Regular cardiac myocyte (primary cell): Measurements from ENCODE around the gene PDIK1L. TPM values are rescaled to one million over a fixed set of nuclear protein-coding genes. Genes with fewer than 3 reads are reported as not detected.

Source experiments
- total RNA-seq: library from RNA; depleted of rRNA; stranded (reverse); fragments of >200 nt; gene quantifications from 2 replicates; pipeline ENCODE4 v1.2.3, GENCODE V29; 2014

Gene PDIK1L
- 4.2 and 4.6 TPM in 2 replicates for total RNA-seq

GRCh38 chr1:26111530-26112406 is at the start of gene PDIK1L:
Gene PDIK1L, plus strand, starts transcription at chr1:26111824. Its CDS starts 2,485 bp downstream, at chr1:26114309.

DNA sequence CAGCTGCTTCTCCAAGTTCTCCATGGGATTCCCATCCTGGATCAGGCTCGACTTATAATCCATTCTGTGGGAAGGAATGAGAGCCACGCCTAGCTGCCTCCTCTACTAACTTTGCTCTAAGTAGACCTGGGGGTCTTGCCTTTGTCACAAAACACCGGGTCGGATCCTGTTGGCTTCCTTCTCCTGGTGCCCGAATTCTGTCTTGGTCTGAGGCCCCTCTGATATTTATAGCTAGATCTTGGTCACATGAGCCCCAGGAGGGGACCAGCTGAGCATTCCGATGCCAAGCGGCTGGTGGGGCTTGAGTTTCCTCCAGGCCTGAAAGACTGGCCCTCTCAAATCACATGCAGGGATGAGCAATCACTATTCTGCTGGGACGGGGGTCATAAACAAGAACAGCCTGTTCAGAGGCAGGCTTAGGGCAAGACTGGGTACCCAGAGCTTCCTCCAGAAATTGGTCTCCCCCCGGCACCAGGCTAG is 44.2 kb upstream of the PDIK1L start, which contains the start of gene TRIM63:
TSS of gene TRIM63 (minus strand) at position 199 of the 480 bp plus-strand sequence. CDS start at position 63, 136 bp downstream.

GRCh38 chr1:26158908-26159742 is 47.5 kb downstream of the PDIK1L start, which contains the start of gene FAM110D:
Gene FAM110D, plus strand, starts transcription at chr1:26159079. Its CDS starts 2,213 bp downstream, at chr1:26161292.

GRCh38 chr1:26168410-26169197 is 57.0 kb downstream of the PDIK1L start, which contains the start of gene C1orf232:
Gene C1orf232, minus strand, starts transcription at chr1:26168963. Its CDS starts 464 bp downstream, at chr1:26168499.

GRCh38 chr1:26169669-26170471 is 58.2 kb downstream of the PDIK1L start, which contains the start of gene ZNF593:
Gene ZNF593, plus strand, starts transcription at chr1:26169908. Its CDS starts 76 bp downstream, at chr1:26169984.

DNA sequence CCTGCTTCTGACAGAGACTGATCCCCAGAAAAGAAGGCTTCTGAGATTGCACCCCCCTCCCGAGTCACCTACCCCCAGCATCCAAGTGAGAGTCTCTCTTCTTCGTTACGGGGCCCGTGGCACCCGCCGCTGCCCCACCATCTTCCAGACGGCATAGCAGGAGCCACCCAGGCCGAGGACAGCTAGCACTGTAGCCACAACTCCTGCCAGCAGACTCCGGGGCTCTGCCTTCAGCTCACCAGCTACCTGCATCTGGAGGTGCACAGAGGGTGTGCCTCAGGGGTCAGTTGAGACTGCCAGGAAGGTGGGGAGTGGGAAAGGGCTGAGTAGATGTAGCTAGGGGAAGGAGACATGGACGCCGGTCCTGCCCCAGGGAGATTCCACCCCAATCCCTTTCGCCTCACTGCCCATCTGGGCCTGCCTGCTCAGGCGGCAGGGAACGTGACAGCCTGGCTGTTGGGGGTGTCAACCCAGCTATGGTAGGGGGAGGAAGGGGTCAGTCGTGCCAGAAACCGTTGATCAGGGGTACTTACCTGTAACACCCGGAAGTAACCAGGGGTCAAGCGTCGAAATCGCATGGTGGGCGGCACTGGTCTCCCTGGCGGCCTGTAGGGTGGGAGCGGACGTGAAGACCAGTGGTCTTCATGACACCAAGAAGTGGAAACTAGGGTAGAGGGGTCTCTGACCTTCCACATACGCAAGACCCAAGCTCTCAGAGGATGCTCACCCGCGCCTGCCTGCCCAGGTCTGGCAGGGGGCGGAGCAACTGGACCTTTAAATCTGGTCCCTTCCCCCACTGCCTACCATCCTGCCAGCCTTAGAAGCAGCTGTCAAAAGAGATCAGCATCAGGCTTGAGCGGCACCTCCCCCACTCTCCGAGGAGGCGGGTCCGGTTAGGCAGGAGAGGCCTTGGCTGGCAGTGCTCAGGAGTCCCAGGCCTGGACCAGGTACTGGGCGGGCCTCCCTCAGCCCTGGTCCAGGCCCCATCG is 59.8 kb downstream of the PDIK1L start, which contains the start of gene ZNF593OS:
TSS of gene ZNF593OS (minus strand) at position 749 of the 989 bp plus-strand sequence. CDS start at position 578, 171 bp downstream.

Other genes starting within 250 kb of the PDIK1L start
- 9.8 and 13.2 TPM in 2 replicates for gene PAQR7, start 236.1 kb upstream of the PDIK1L start, total RNA-seq
- gene STMN1, start 205.4 kb upstream of the PDIK1L start, total RNA-seq = 21.4 and 123 TPM in 2 replicates
- 9.0 and 11.1 TPM in 2 replicates for gene PAFAH2, start 113.8 kb upstream of the PDIK1L start, total RNA-seq
- 0.56 and 0.58 TPM in 2 replicates for gene EXTL1, start 90.0 kb upstream of the PDIK1L start, total RNA-seq
- not detected in 2 replicates for gene SLC30A2, start 65.7 kb upstream of the PDIK1L start, total RNA-seq
- gene TRIM63, start 44.2 kb upstream of the PDIK1L start, total RNA-seq = under 0.01 TPM in 1 of 2 replicates, not detected in the other
- under 0.01 TPM in 1 of 2 replicates, not detected in the other for gene FAM110D, start 47.3 kb downstream of the PDIK1L start, total RNA-seq
- not detected in 2 replicates for gene C1orf232, start 57.1 kb downstream of the PDIK1L start, total RNA-seq
- gene ZNF593, start 58.1 kb downstream of the PDIK1L start, total RNA-seq = 22.0 and 47.4 TPM in 2 replicates
- 0.28 TPM in 1 of 2 replicates, not detected in the other for gene ZNF593OS, start 60.0 kb downstream of the PDIK1L start, total RNA-seq
- gene CNKSR1, start 65.7 kb downstream of the PDIK1L start, total RNA-seq = 0.19 and 0.85 TPM in 2 replicates
- not detected in 2 replicates for gene CATSPER4, start 78.8 kb downstream of the PDIK1L start, total RNA-seq
- gene CEP85, start 122.4 kb downstream of the PDIK1L start, total RNA-seq = 7.3 and 11.1 TPM in 2 replicates
- 20.9 and 22.8 TPM in 2 replicates for gene SH3BGRL3, start 168.3 kb downstream of the PDIK1L start, total RNA-seq
- 2.3 and 3.1 TPM in 2 replicates for gene UBXN11, start 194.8 kb downstream of the PDIK1L start, total RNA-seq
- not detected in 2 replicates for gene CD52, start 206.1 kb downstream of the PDIK1L start, total RNA-seq
- gene CRYBG2, start 242.3 kb downstream of the PDIK1L start, total RNA-seq = under 0.01 TPM in 1 of 2 replicates, not detected in the other